Muscle of leg (tissue), 11 donors: ENCODE data around the gene TTYH1. TPM values are rescaled to one million over a fixed set of nuclear protein-coding genes. Genes with fewer than 3 reads are reported as not detected.
"Not testable (repeated sequence)": the region's sequence is repeated elsewhere in the genome, so short reads cannot be mapped to it uniquely, and the experiment has no call there.

Experiments used
- DNase-seq: peaks from one replicate; pipeline ENCODE4 v3.0.0; 2013
- H3K27ac ChIP-seq: one replicate; pipeline ENCODE4 v1.5.1; 2013; ENCODE audit warnings: mild to moderate bottlenecking, low read length, control low read depth
- H3K27me3 ChIP-seq: one replicate; pipeline ENCODE4 v1.6.1; 2013; ENCODE audit warnings: low read length; ENCODE audit not compliant: control insufficient read depth, insufficient read depth
- H3K36me3 ChIP-seq: one replicate; pipeline ENCODE4 v1.6.1; 2013; ENCODE audit warnings: low read length; ENCODE audit not compliant: control insufficient read depth, insufficient read depth
- H3K4me1 ChIP-seq: one replicate; pipeline ENCODE4 v1.6.1; 2013; ENCODE audit warnings: low read length; ENCODE audit not compliant: control insufficient read depth, insufficient read depth
- H3K4me3 ChIP-seq: one replicate; pipeline ENCODE4 v1.5.1; 2013; ENCODE audit warnings: low read length, control low read depth
- H3K9me3 ChIP-seq: replicated peaks from 2 replicates; pipeline ENCODE4 v1.6.1; 2013; ENCODE audit warnings: low read depth, low read length; ENCODE audit not compliant: control insufficient read depth
- WGBS: methylation state at CpG from one replicate; pipeline ENCODE4 v1.1.5; 2013; ENCODE audit warnings: missing lambda C conversion rate; ENCODE audit not compliant: insufficient coverage; 5-methylcytosine and 5-hydroxymethylcytosine counted together
- polyA plus RNA-seq, 8 donors: library from polyadenylated mRNA; unstranded; fragments of 120-200 nt; gene quantifications; one replicate each; pipeline versions ENCODE4 v1.2.1 to v1.2.3, GENCODE V29; 2013; ENCODE audit warnings: inconsistent platforms in 1 of 8, low replicate concordance in 1 of 8; ENCODE audit not compliant: insufficient read length in 8 of 8, insufficient read depth in 1 of 8
- total RNA-seq: library from RNA; stranded (reverse); fragments of 120-200 nt; gene quantifications from one replicate; pipeline ENCODE4 v1.2.4, GENCODE V29; 2013

TTYH1 gene
- total and polyA plus RNA-seq, 9 donors: 2.7 to 13.1 (median 4.7) TPM

DNA sequence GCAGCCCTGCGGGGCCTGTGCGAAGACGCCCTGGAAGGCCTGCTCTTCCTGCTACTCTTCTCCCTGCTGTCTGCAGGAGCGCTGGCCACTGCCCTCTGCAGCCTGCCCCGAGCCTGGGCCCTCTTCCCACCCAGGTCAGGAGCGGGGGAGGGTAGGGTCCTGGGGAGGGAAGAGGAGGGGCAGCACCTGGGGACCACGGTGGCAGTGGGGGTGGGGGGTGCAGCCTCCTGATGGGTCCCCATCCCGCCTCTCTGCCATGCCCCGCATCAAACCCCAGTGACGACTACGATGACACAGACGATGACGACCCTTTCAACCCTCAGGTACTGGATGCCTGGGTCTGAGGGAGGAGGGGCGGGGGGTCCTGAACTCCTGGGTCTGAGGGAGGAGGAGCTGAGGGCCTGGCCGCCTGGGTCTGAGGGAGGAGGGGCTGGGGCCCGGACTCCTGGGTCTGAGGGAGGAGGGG is 20.3 kb downstream of the TTYH1 start:
- 33% methylated on average over 7 of the region's 16 CpGs for WGBS
- Histone ChIP-seq H3K9me3 (no peaks in the 10 kb centered on the region), H3K36me3 (peaks cover 5% of the 10 kb centered on the region), H3K27me3 (peaks cover 16% of the 10 kb centered on the region), H3K4me3 (no peak overlapping the region), H3K27ac (peak overlapping the region; percentile 13), H3K4me1 (peaks cover 37% of the 10 kb centered on the region)
- peak; percentile 30 for DNase-seq

DNA sequence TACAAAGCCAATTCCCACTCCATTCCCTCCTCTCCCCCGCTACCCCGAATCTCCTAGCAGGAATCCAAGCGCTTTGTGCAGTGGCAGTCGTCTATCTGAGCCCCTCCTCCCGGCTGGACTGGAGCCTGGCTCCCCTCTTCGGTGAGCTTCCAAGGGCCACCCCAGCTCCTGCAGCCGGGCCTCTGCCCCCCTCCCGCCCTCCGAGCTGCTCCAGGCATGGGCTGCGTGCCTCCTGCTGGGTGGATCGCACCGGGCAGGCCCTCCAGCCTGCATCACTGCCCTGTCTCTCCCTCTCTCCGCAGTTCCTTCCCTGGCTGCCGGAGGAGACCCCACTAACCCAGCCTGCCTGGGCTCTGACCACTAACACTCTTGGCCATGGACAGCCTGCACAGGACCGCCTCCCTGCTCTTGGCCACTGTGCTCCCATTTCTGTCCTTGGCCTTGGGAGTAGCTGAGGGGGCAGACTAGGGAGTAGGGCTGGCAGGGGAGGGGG is 20.8 kb downstream of the TTYH1 start:
- peak; percentile 35 for DNase-seq
- Histone ChIP-seq H3K4me3 (no peak overlapping the region), H3K9me3 (no peaks in the 10 kb centered on the region), H3K36me3 (peaks cover 5% of the 10 kb centered on the region), H3K4me1 (peaks cover 33% of the 10 kb centered on the region), H3K27ac (peak overlapping the region; percentile 13), H3K27me3 (peaks cover 14% of the 10 kb centered on the region)
- WGBS: 16% methylated on average over 14 of the region's 15 CpGs

DNA sequence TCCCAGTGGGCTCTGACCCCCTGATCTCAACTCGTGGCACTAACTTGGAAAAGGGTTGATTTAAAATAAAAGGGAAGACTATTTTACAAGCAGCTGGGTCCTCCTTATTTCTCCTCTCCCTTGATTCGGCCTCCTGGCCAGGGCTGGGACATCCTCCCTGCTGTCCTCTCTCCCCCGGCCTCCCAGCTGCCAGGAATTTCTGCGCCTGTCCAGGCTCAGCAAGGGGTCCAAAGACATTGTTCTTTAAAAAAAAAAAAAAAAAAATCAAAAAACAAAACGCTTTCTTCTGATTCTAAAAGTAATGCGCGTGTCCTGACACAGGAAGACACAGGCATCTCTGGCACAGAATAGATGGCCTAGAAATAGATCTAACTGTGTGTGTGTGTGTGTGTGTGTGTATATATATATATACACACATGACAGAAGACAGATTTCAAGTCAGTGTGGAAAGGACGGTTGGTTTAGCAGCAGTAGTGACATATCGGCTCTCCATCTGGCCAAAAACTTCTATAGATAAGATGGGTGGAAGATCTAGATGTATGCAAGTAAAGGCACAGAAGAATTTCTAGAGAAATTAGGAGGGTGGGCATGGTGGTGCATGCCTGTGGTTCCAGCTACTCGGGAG is 21.5 kb downstream of the TTYH1 start:
- H3K27me3 ChIP-seq: peaks cover 11% of the 10 kb centered on the region
- no peaks in the 10 kb centered on the region for H3K9me3 ChIP-seq
- H3K4me3 ChIP-seq: no peak overlapping the region
- peaks cover 5% of the 10 kb centered on the region for H3K36me3 ChIP-seq
- WGBS: 40% methylated on average over 1 of the region's 10 CpGs
- H3K27ac ChIP-seq: no peak overlapping the region
- DNase-seq: peak; percentile 61
- H3K4me1 ChIP-seq: peaks cover 27% of the 10 kb centered on the region

DNA sequence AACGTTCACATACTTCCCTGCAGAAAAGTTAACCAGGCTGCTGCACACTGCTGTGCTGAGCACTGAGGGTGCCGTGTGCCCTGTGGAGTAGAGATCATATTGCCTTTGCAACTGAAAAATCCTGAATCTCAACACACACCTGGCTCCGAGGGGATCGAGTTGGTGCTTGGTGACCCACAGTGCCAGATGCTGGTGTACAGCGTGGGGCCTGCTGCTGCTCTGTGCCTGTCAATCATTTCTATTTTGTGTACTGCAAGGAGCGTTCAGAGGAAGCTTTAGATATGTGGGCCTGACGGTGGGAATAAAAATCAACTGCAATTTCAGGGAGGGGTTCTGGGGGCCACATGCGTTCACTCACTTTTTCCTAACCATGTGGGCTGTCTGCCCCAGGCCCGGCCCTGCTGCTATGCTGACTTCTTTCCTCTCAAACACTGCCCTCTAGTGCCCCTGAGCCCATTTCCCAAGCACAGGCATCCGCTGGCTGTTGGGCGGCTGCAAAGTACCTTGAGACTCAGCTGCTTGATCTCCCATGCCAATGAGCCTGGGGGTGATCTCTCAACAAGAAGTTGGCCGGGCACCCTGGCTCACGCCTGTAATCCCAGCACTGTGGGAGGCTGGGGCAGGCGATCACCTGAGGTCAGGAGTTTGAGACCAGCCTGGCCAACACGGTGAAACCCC is 24.0 kb downstream of the TTYH1 start:
- Histone ChIP-seq H3K4me1 (peaks cover 27% of the 10 kb centered on the region), H3K36me3 (peaks cover 5% of the 10 kb centered on the region), H3K27me3 (peaks cover under 1% of the 10 kb centered on the region), H3K27ac (no peak overlapping the region), H3K4me3 (no peak overlapping the region), H3K9me3 (no peaks in the 10 kb centered on the region)
- WGBS: 56% methylated on average over 10 of the region's 15 CpGs
- DNase-seq: no peak

DNA sequence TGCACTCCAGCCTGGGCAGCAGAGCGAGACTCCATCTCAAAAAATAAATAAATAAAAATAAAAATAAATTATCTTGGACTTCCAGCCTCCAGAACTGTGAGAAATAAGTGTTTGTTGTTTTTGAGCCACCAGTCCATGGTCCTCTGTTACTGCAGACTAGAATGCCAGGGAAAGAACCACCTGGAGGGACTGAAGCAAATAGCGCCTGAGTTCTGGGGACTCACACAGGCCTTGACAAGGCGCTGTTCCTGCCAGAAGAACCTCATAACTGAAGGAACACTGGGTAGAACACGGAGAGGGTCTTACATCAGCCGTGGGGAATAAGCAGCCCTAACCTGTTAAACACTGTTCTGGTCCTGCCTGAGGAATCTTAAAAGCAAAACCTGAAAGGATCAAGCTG is 25.4 kb downstream of the TTYH1 start:
- H3K4me3 ChIP-seq: no peak overlapping the region
- no peak overlapping the region for H3K27ac ChIP-seq
- H3K4me1 ChIP-seq: peaks cover 20% of the 10 kb centered on the region
- no peaks in the 10 kb centered on the region for H3K9me3 ChIP-seq
- 66% methylated on average over 4 of the region's 5 CpGs for WGBS
- DNase-seq: no peak
- H3K27me3 ChIP-seq: no peaks in the 10 kb centered on the region
- peaks cover 12% of the 10 kb centered on the region for H3K36me3 ChIP-seq

DNA sequence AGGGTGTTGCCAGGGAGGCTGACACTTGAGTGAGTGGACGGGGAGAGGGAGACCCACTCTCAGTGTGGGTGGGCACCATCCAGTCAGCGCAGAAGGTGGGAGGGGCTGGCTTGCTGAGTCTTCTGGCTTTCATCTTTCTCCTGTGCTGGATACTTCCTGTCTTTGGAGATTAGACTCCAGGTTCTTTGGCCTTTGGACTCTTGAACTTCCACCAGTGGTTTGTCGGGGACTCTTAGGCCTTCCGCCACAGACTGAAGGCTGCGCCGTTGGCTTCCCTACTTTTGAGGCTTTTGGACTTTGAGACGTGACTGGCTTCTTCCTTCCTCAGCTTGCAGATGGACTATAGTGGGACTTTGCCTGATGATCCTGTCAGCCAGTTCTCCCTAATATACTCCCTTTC is 29.5 kb downstream of the TTYH1 start:
- Histone ChIP-seq H3K36me3 (peaks cover 10% of the 10 kb centered on the region), H3K4me1 (peaks cover 9% of the 10 kb centered on the region), H3K9me3 (no peaks in the 10 kb centered on the region), H3K4me3 (no peak overlapping the region), H3K27ac (no peak overlapping the region), H3K27me3 (no peaks in the 10 kb centered on the region)
- DNase-seq: no peak
- WGBS: 87% methylated on average over 6 of the region's 7 CpGs

DNA sequence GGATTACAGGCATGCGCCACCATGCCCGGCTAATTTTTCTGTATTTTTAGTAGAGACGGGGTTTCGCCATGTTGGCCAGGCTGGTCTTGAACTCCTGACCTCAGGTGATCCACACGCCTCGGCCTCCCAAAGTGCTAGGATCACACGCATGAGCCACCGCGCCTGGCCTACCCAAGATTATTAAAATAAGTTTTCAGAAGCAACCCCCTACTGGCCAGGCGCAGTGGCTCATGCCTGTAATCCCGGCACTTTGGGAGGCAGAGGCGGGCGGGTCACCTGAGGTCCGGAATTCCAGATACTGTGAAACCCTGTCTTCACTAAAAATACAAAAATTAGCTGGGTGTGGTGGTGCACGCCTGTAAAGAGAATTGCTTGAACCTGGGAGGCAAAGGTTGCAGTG is 31.1 kb downstream of the TTYH1 start:
- not testable (repeated sequence) for H3K4me3 ChIP-seq, H3K27me3 ChIP-seq, H3K27ac ChIP-seq, DNase-seq, H3K9me3 ChIP-seq
- Histone ChIP-seq H3K4me1 (peaks cover 23% of the 10 kb centered on the region), H3K36me3 (peaks cover 19% of the 10 kb centered on the region)
- 94% methylated on average over 9 of the region's 15 CpGs for WGBS

DNA sequence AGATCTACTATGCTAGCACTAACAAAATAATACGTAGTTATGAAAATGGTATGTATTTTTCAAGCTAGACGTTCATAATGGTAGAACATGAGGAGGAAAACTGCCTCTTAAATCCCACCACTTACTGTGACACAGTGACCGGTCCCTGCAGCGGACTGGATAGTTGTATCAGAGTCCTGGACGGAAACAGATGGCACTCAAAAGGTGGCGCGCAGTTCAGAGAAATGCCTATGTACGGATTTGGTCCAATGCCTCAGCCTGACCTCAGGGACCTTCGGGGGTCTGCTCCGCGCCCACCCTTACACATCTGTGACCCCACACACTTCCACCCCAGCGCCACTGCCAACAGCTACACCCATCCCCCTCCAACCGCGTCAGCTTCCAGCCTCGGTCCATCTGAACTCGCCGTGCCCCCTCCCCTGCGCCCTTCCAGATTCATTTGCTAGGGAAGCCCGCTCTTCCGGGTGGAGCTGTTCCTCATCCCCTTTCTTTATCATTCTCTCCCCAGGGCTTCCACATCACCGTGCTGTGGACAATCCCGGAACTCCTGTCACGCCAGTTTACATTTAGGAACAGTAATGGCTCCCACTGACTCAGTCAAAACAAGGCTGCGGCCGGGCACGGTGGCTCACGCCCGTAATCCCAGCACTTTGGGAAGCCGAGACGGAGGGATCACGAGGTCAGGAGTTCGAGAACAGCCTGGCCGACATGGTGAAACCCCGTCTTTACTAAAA is 32.9 kb downstream of the TTYH1 start:
- Histone ChIP-seq H3K4me3 (peak overlapping the region; percentile 80), H3K36me3 (peaks cover 38% of the 10 kb centered on the region), H3K9me3 (no peaks in the 10 kb centered on the region), H3K27ac (peak overlapping the region; percentile 99), H3K27me3 (no peaks in the 10 kb centered on the region), H3K4me1 (peaks cover 23% of the 10 kb centered on the region)
- WGBS: under 1% methylated on average over 32 of the region's 34 CpGs
- peak; percentile 82 for DNase-seq

DNA sequence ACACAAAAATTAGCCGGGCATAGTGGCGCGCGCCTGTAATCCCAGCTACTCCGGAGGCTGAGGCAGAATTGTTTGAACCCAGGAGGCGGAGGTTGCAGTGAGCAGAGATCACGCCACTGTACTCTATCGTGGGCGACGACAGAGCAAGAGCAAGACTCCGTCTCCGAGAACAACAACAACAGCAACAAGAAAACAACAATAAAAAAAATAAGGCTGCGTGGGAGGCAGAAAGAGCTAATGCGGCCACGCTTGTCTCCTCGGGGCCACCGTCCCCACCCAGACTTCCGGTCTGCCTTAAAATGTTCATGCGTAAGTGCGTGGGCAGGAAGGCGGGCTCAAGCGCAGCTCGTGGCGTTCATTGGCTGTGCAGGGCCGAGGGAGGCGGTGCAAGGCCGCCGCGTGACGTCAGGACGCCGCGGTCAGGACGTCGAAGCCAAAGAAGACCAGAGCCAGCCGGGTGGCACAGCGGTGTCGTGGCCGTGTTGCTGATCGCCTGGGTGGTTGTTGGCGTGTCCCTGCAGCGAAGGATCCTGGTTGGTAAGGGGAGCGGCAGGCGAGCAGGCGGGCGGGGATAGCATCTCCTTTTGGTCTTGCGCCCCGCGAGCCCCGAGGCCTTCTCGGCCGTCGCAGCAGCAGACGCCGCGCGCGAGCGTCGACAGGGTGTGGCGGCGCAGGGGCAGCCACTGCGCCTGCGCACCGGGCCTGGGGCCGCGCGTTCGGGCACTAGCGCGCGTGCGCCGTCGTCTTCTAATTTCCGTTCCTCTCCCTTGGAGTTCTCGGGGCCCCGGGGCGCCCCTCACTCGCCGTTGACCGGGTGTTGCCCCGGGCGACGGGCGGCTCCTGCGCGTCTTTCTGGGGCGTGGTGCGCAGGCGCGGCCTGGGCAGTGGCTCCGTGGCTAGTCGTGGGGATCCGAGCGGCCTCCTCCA is 33.8 kb downstream of the TTYH1 start, which contains the start of gene LENG8:
Gene LENG8, plus strand, starts transcription at position 426 of the 927 bp plus-strand sequence. CDS start 2,146 bp downstream, outside the sequence.
- peak within 1 kb of the TSS; percentile 99 for H3K27ac ChIP-seq
- H3K4me1 ChIP-seq: peaks cover 23% of the 10 kb centered on the region
- H3K27me3 ChIP-seq: no peaks in the 10 kb centered on the region
- DNase-seq: peak; percentile 99
- H3K9me3 ChIP-seq: no peaks in the 10 kb centered on the region
- peak within 1 kb of the TSS; percentile 80 for H3K4me3 ChIP-seq
- H3K36me3 ChIP-seq: peaks cover 46% of the 10 kb centered on the region
- under 1% methylated on average over 93 of the region's 96 CpGs for WGBS
